ENCODE measurements around the gene CDH13.

Gene CDH13

GRCh38 chr16:83307594-83307992 lies 680.8 kb downstream of the CDH13 start:
- H3K9me3 ChIP-seq (ENCODE audit: low read length) = no peaks in the 10 kb centered on the region
- no peak overlapping the region for H3K4me3 ChIP-seq (ENCODE audit: low read depth in 1 of 2, low read length in 2 of 2)
- H3K9ac ChIP-seq (ENCODE audit: low read length) = no peak overlapping the region
- no peaks in the 10 kb centered on the region for H3K4me1 ChIP-seq (ENCODE audit: insufficient read depth, low read length)
- no peak overlapping the region for H3K27ac ChIP-seq (ENCODE audit: low read depth, low read length)
- H3K36me3 ChIP-seq (ENCODE audit: insufficient read depth, low read length) = no peaks in the 10 kb centered on the region
- no peaks in the 10 kb centered on the region for H3K27me3 ChIP-seq (ENCODE audit: control insufficient read depth in 1 of 2, insufficient read depth in 2 of 2, low read length in 2 of 2)

DNA sequence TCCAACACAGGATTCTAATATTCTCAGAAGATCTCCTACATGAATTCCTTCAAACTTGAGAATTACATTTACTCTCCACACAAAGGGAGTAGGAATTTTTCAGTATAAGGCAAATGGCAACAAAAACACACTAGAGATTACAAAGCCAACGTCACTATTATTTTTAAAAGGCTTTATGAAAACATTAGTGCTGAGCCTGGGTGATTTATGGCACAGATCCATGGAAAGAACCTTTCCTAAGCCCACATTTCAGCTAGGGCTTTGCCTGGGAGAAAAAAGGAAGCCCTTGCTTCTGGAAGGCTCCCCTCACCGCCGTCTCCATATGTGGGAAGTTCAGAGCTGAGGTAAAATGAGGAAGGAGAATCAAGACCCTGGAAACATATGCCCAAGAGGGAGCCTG lies 681.6 kb downstream of the CDH13 start:
- Histone ChIP-seq H3K27ac (ENCODE audit: low read depth, low read length) (no peak overlapping the region), H3K9me3 (ENCODE audit: low read length) (no peaks in the 10 kb centered on the region), H3K27me3 (ENCODE audit: control insufficient read depth in 1 of 2, insufficient read depth in 2 of 2, low read length in 2 of 2) (no peaks in the 10 kb centered on the region), H3K9ac (ENCODE audit: low read length) (no peak overlapping the region), H3K36me3 (ENCODE audit: insufficient read depth, low read length) (no peaks in the 10 kb centered on the region), H3K4me3 (ENCODE audit: low read depth in 1 of 2, low read length in 2 of 2) (no peak overlapping the region), H3K4me1 (ENCODE audit: insufficient read depth, low read length) (no peaks in the 10 kb centered on the region)

GRCh38 chr16:83310816-83311215 lies 684.0 kb downstream of the CDH13 start:
- no peaks in the 10 kb centered on the region for H3K4me1 ChIP-seq (ENCODE audit: insufficient read depth, low read length)
- no peak overlapping the region for H3K4me3 ChIP-seq (ENCODE audit: low read depth in 1 of 2, low read length in 2 of 2)
- H3K27me3 ChIP-seq (ENCODE audit: control insufficient read depth in 1 of 2, insufficient read depth in 2 of 2, low read length in 2 of 2) = no peaks in the 10 kb centered on the region
- no peak overlapping the region for H3K9ac ChIP-seq (ENCODE audit: low read length)
- no peaks in the 10 kb centered on the region for H3K9me3 ChIP-seq (ENCODE audit: low read length)
- H3K27ac ChIP-seq (ENCODE audit: low read depth, low read length) = no peak overlapping the region
- no peaks in the 10 kb centered on the region for H3K36me3 ChIP-seq (ENCODE audit: insufficient read depth, low read length)

GRCh38 chr16:83312015-83312717 lies 685.4 kb downstream of the CDH13 start:
- Histone ChIP-seq H3K4me1 (ENCODE audit: insufficient read depth, low read length) (no peaks in the 10 kb centered on the region), H3K36me3 (ENCODE audit: insufficient read depth, low read length) (no peaks in the 10 kb centered on the region), H3K27me3 (ENCODE audit: control insufficient read depth in 1 of 2, insufficient read depth in 2 of 2, low read length in 2 of 2) (no peaks in the 10 kb centered on the region), H3K4me3 (ENCODE audit: low read depth in 1 of 2, low read length in 2 of 2) (no peak overlapping the region), H3K27ac (ENCODE audit: low read depth, low read length) (no peak overlapping the region), H3K9me3 (ENCODE audit: low read length) (no peaks in the 10 kb centered on the region), H3K9ac (ENCODE audit: low read length) (no peak overlapping the region)

GRCh38 chr16:83312718-83313245 lies 686.0 kb downstream of the CDH13 start:
- H3K4me3 ChIP-seq (ENCODE audit: low read depth in 1 of 2, low read length in 2 of 2) = no peak overlapping the region
- no peak overlapping the region for H3K27ac ChIP-seq (ENCODE audit: low read depth, low read length)
- no peaks in the 10 kb centered on the region for H3K27me3 ChIP-seq (ENCODE audit: control insufficient read depth in 1 of 2, insufficient read depth in 2 of 2, low read length in 2 of 2)
- no peaks in the 10 kb centered on the region for H3K4me1 ChIP-seq (ENCODE audit: insufficient read depth, low read length)
- H3K36me3 ChIP-seq (ENCODE audit: insufficient read depth, low read length) = no peaks in the 10 kb centered on the region
- H3K9ac ChIP-seq (ENCODE audit: low read length) = no peak overlapping the region
- H3K9me3 ChIP-seq (ENCODE audit: low read length) = no peaks in the 10 kb centered on the region

DNA sequence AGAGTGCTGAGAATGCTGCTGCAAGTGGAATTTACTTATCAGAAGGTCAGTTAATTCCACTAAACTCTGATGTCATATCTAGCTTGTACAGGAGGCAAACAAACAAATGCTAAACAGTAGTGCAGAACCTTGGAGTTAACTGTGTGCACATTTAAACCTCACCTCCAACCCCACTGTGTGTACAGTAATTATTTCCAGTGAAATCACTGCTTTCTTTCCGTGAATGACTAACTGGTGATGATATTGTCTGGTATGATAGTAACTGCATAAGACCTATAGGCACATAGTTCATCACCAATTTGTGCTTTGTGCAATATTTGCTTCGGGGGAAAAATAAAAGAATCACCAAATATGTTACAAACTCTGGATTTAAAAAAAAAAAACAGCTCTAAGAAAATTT lies 688.5 kb downstream of the CDH13 start:
- Histone ChIP-seq H3K9ac (ENCODE audit: low read length) (no peak overlapping the region), H3K9me3 (ENCODE audit: low read length) (no peaks in the 10 kb centered on the region), H3K36me3 (ENCODE audit: insufficient read depth, low read length) (no peaks in the 10 kb centered on the region), H3K27ac (ENCODE audit: low read depth, low read length) (no peak overlapping the region), H3K4me3 (ENCODE audit: low read depth in 1 of 2, low read length in 2 of 2) (no peak overlapping the region), H3K4me1 (ENCODE audit: insufficient read depth, low read length) (no peaks in the 10 kb centered on the region), H3K27me3 (ENCODE audit: control insufficient read depth in 1 of 2, insufficient read depth in 2 of 2, low read length in 2 of 2) (no peaks in the 10 kb centered on the region)

DNA sequence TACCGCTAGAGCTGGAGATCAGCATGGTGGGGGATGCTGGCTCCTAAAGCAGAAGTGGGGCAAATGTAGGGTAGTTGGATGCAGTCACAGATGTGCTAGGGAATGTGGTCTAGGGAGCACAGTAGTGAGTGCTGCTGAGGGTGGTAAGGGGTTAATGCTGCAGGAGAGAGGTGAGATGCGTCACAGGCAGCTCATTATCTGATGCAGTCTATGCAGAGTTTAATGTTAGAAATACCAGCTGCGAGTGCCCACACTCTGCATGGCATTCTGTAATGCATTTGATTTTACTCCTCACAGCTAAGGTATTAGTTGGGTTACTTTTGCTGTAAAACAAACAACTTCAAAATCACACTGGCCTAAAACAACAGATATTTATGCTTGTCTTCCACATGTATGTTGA lies 689.7 kb downstream of the CDH13 start:
- Histone ChIP-seq H3K9me3 (ENCODE audit: low read length) (no peaks in the 10 kb centered on the region), H3K27ac (ENCODE audit: low read depth, low read length) (no peak overlapping the region), H3K27me3 (ENCODE audit: control insufficient read depth in 1 of 2, insufficient read depth in 2 of 2, low read length in 2 of 2) (no peaks in the 10 kb centered on the region), H3K4me3 (ENCODE audit: low read depth in 1 of 2, low read length in 2 of 2) (no peak overlapping the region), H3K9ac (ENCODE audit: low read length) (no peak overlapping the region), H3K36me3 (ENCODE audit: insufficient read depth, low read length) (no peaks in the 10 kb centered on the region), H3K4me1 (ENCODE audit: insufficient read depth, low read length) (no peaks in the 10 kb centered on the region)

GRCh38 chr16:83318390-83318789 lies 691.6 kb downstream of the CDH13 start:
- no peaks in the 10 kb centered on the region for H3K27me3 ChIP-seq (ENCODE audit: control insufficient read depth in 1 of 2, insufficient read depth in 2 of 2, low read length in 2 of 2)
- H3K4me1 ChIP-seq (ENCODE audit: insufficient read depth, low read length) = no peaks in the 10 kb centered on the region
- no peak overlapping the region for H3K27ac ChIP-seq (ENCODE audit: low read depth, low read length)
- H3K36me3 ChIP-seq (ENCODE audit: insufficient read depth, low read length) = no peaks in the 10 kb centered on the region
- no peak overlapping the region for H3K9ac ChIP-seq (ENCODE audit: low read length)
- H3K9me3 ChIP-seq (ENCODE audit: low read length) = no peaks in the 10 kb centered on the region
- no peak overlapping the region for H3K4me3 ChIP-seq (ENCODE audit: low read depth in 1 of 2, low read length in 2 of 2)

DNA sequence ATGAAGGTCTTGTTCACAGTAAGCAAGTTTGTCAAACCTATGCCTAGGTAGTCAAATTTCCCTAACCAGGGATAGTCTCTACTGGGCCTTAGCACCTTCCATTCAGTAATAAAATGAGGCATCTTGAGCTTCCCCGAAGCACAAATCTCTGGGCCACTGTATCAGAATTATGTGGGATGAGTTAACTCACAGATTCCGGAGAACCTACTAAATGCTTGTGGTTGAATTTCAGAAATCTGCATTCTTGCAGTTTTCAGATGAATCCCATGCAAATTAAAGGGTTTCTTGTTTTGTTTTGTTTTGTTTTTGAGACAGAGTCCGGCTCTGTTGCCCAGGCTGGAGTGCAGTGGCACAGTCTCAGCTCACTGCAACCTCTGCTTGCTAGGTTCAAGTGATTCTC lies 702.2 kb downstream of the CDH13 start:
- H3K4me1 ChIP-seq (ENCODE audit: insufficient read depth, low read length) = no peaks in the 10 kb centered on the region
- no peak overlapping the region for H3K9ac ChIP-seq (ENCODE audit: low read length)
- H3K27me3 ChIP-seq (ENCODE audit: control insufficient read depth in 1 of 2, insufficient read depth in 2 of 2, low read length in 2 of 2) = no peaks in the 10 kb centered on the region
- H3K9me3 ChIP-seq (ENCODE audit: low read length) = no peaks in the 10 kb centered on the region
- no peak overlapping the region for H3K4me3 ChIP-seq (ENCODE audit: low read depth in 1 of 2, low read length in 2 of 2)
- H3K27ac ChIP-seq (ENCODE audit: low read depth, low read length) = no peak overlapping the region
- H3K36me3 ChIP-seq (ENCODE audit: insufficient read depth, low read length) = no peaks in the 10 kb centered on the region

GRCh38 chr16:83329441-83329840 lies 702.7 kb downstream of the CDH13 start:
- Histone ChIP-seq H3K27me3 (ENCODE audit: control insufficient read depth in 1 of 2, insufficient read depth in 2 of 2, low read length in 2 of 2) (no peaks in the 10 kb centered on the region), H3K9ac (ENCODE audit: low read length) (no peak overlapping the region), H3K4me3 (ENCODE audit: low read depth in 1 of 2, low read length in 2 of 2) (no peak overlapping the region), H3K4me1 (ENCODE audit: insufficient read depth, low read length) (no peaks in the 10 kb centered on the region), H3K9me3 (ENCODE audit: low read length) (no peaks in the 10 kb centered on the region), H3K27ac (ENCODE audit: low read depth, low read length) (no peak overlapping the region), H3K36me3 (ENCODE audit: insufficient read depth, low read length) (no peaks in the 10 kb centered on the region)

DNA sequence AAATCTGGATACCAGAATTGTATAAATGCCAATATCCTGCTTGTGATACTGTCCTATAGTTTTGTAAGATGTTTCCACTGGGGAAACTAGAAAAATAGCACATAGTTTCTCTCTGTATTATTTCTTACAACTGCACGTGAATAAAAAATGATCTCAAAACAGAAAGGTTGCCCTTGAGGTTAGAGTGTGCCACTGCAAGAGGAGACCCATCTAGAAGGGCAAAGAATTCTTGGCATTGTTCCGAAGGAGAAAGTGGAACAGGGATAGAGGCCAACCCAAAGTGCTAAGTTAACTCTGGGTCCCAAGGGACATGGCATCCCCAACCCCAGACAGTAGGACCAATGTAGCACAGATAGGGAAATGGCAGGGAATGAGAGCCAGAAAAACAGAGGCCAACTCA lies 703.5 kb downstream of the CDH13 start:
- H3K36me3 ChIP-seq (ENCODE audit: insufficient read depth, low read length) = no peaks in the 10 kb centered on the region
- H3K4me1 ChIP-seq (ENCODE audit: insufficient read depth, low read length) = no peaks in the 10 kb centered on the region
- H3K4me3 ChIP-seq (ENCODE audit: low read depth in 1 of 2, low read length in 2 of 2) = no peak overlapping the region
- no peaks in the 10 kb centered on the region for H3K9me3 ChIP-seq (ENCODE audit: low read length)
- H3K9ac ChIP-seq (ENCODE audit: low read length) = no peak overlapping the region
- no peak overlapping the region for H3K27ac ChIP-seq (ENCODE audit: low read depth, low read length)
- no peaks in the 10 kb centered on the region for H3K27me3 ChIP-seq (ENCODE audit: control insufficient read depth in 1 of 2, insufficient read depth in 2 of 2, low read length in 2 of 2)

- Histone ChIP-seq H3K4me1 (ENCODE audit: insufficient read depth, low read length) (no peaks in the 10 kb centered on the region), H3K27ac (ENCODE audit: low read depth, low read length) (no peak overlapping the region), H3K9ac (ENCODE audit: low read length) (no peak overlapping the region), H3K36me3 (ENCODE audit: insufficient read depth, low read length) (no peaks in the 10 kb centered on the region), H3K9me3 (ENCODE audit: low read length) (no peaks in the 10 kb centered on the region), H3K4me3 (ENCODE audit: low read depth in 1 of 2, low read length in 2 of 2) (no peak overlapping the region), H3K27me3 (ENCODE audit: control insufficient read depth in 1 of 2, insufficient read depth in 2 of 2, low read length in 2 of 2) (no peaks in the 10 kb centered on the region)
Measured at GRCh38 chr16:83335076-83335475, 708.3 kb downstream of the CDH13 start.

Data from muscle layer of colon (tissue), 2 donors.